Testis (tissue), 2 donors: ENCODE results near the gene PLCD3.

ENCODE experiments used
- CTCF ChIP-seq, 3 experiments: fragments of 450-650 bp in 2 of 3; fragments of 200-600 bp in 1 of 3; sonication (generic) in 1 of 3; IDR thresholded peaks; one replicate each; pipeline ENCODE4 v1.5.1; 2016 to 2019; ENCODE audit warnings: antibody characterized with exemption in 3 of 3, mild to moderate bottlenecking in 2 of 3, moderate library complexity in 1 of 3
- POLR2A ChIP-seq: fragments of 450-650 bp; IDR thresholded peaks from one replicate; pipeline ENCODE4 v1.6.1; 2017; ENCODE audit warnings: antibody characterized with exemption, mild to moderate bottlenecking, moderate library complexity

GRCh38 chr17:45148183-45149036 lies 16.1 kb upstream of the PLCD3 start, which contains the start of gene HEXIM1:
- no peak for TF ChIP-seq CTCF (IDR thresholded peaks at IDR 0.05)
- TF ChIP-seq POLR2A = peak; percentile 99
